CD4-positive, alpha-beta T cell treated with Interleukin-6 for 4 hours (primary cell): ENCODE measurements around the gene MAGEA6.
"Not testable (repeated sequence)": the region's sequence is repeated elsewhere in the genome, so short reads cannot be mapped to it uniquely, and the experiment has no call there.

Source experiments
- DNase-seq: peaks from one replicate; pipeline ENCODE4 v3.0.0-alpha.2; 2020; ENCODE audit warnings: mixed read lengths

Gene MAGEA6

GRCh38 chrX:152769549-152770289 lies at the start of gene MAGEA6:
TSS of gene MAGEA6 (minus strand) at chrX:152769689. CDS start at chrX:152767650, 2,039 bp downstream.
- DNase-seq = not testable (repeated sequence)

- DNase-seq = no peak
These were observed 49.8 kb upstream of the MAGEA6 start for GRCh38 chrX:152819266-152819665.

- DNase-seq = no peak
These were observed 48.9 kb upstream of the MAGEA6 start for GRCh38 chrX:152818356-152818755.

- no peak for DNase-seq
These were observed 47.7 kb upstream of the MAGEA6 start for GRCh38 chrX:152817078-152817764.

- no peak for DNase-seq
These were observed 44.6 kb upstream of the MAGEA6 start for GRCh38 chrX:152814048-152814447.

GRCh38 chrX:152813206-152813605 lies 43.7 kb upstream of the MAGEA6 start:
- DNase-seq = no peak

- DNase-seq = no peak
These were observed 40.9 kb upstream of the MAGEA6 start for GRCh38 chrX:152810403-152810802.

GRCh38 chrX:152806035-152806434 lies 36.5 kb upstream of the MAGEA6 start:
- DNase-seq = no peak

- DNase-seq = no peak
These were observed 29.5 kb upstream of the MAGEA6 start for GRCh38 chrX:152798945-152799344.

GRCh38 chrX:152787062-152787461 lies 17.6 kb upstream of the MAGEA6 start:
- DNase-seq = not testable (repeated sequence)

- not testable (repeated sequence) for DNase-seq
These were observed 2.9 kb downstream of the MAGEA6 start for GRCh38 chrX:152766562-152766961.

- not testable (repeated sequence) for DNase-seq
These were observed 7.9 kb downstream of the MAGEA6 start for GRCh38 chrX:152761582-152761981.

- DNase-seq = not testable (repeated sequence)
These were observed 9.9 kb downstream of the MAGEA6 start for GRCh38 chrX:152759544-152759943.

GRCh38 chrX:152758918-152759317 lies 10.6 kb downstream of the MAGEA6 start, which contains the start of gene CSAG3:
TSS of gene CSAG3 (plus strand) at chrX:152759218.
- not testable (repeated sequence) for DNase-seq

GRCh38 chrX:152754871-152755270 lies 14.6 kb downstream of the MAGEA6 start:
- DNase-seq = not testable (repeated sequence)

GRCh38 chrX:152753686-152754650 lies 15.5 kb downstream of the MAGEA6 start, which contains the start of gene MAGEA2:
TSS of gene MAGEA2 (minus strand) at chrX:152753842. CDS start at chrX:152751363, 2,479 bp downstream.
- not testable (repeated sequence) for DNase-seq

- DNase-seq = no peak
These were observed 30.9 kb downstream of the MAGEA6 start for GRCh38 chrX:152738560-152738959.

GRCh38 chrX:152736528-152736927 lies 33.0 kb downstream of the MAGEA6 start:
- not testable (repeated sequence) for DNase-seq

GRCh38 chrX:152735860-152736511 lies 33.5 kb downstream of the MAGEA6 start:
- DNase-seq = no peak

GRCh38 chrX:152735101-152735500 lies 34.4 kb downstream of the MAGEA6 start:
- no peak for DNase-seq

- DNase-seq = not testable (repeated sequence)
These were observed 35.2 kb downstream of the MAGEA6 start for GRCh38 chrX:152734143-152734858.
